Hepatocyte (in vitro differentiated cells): ENCODE data around the gene UBE2O.

ENCODE experiments used
- CTCF ChIP-seq: fragments of 200-600 bp; sonication (generic); IDR thresholded peaks from 2 replicates; pipeline ENCODE4 v1.5.1; 2016; ENCODE audit warnings: antibody characterized with exemption, mild to moderate bottlenecking; ENCODE audit not compliant: poor library complexity
- EZH2 ChIP-seq: fragments of 200-600 bp; sonication (generic); IDR thresholded peaks from 2 replicates; pipeline ENCODE4 v1.6.1; 2016; ENCODE audit warnings: antibody characterized with exemption, mild to moderate bottlenecking, borderline replicate concordance

GRCh38 chr17:76438906-76439305 is 14.0 kb downstream of the UBE2O start:
- TF ChIP-seq CTCF (no peak), EZH2 (no peak)
